HG03064 (cell line): Measurements from ENCODE around the gene RAP1GDS1.
A peak's percentile ranks its signal among the peaks of the same experiment; 100 is the strongest.
"Not testable (repeated sequence)": the region's sequence is repeated elsewhere in the genome, so short reads cannot be mapped to it uniquely, and the experiment has no call there.

Source experiments
- ATAC-seq: cut with Tn5 transposase; IDR thresholded peaks from one replicate; pipeline ENCODE4 v1.9.1; 2021; ENCODE audit warnings: low read depth; ENCODE audit not compliant: unreplicated experiment

RAP1GDS1 gene

DNA sequence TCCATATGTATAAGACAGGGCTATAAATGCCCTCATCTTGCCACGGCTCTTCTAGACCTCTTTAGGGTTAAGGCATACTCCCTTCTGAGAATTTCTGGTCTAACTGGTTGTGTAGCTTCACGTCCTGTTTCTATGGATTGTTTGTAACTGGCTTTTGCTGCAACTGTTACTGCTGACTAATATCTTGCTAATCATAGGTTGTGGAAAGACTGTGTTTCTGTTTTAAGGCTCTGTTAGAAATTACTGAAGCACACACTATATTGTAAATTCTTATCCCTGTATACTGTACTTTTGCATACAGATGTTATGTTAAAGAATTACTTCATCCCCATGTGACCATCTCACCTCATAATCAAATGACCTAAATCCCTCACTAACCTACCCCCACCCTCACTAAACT lies 218.4 kb downstream of the RAP1GDS1 start:
- not testable (repeated sequence) for ATAC-seq

DNA sequence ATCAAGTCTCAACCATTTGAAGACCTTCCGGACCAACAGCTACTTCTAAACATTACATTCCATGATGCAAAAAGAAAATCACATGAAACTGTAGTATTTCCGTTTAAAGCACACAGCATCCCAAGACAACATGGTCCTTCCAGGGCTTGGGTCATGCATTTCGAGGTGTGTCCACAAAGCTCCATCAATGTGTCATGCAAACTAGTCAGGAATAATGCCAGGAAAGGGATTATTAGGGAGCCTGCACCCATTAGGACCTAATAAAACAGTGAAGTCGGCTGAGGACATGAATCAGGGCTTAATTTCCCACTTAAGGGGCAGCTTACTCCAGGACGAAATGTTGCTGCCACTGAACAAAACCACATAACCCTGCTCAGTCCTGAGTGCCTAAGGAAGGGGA lies 219.4 kb downstream of the RAP1GDS1 start:
- no peak for ATAC-seq

DNA sequence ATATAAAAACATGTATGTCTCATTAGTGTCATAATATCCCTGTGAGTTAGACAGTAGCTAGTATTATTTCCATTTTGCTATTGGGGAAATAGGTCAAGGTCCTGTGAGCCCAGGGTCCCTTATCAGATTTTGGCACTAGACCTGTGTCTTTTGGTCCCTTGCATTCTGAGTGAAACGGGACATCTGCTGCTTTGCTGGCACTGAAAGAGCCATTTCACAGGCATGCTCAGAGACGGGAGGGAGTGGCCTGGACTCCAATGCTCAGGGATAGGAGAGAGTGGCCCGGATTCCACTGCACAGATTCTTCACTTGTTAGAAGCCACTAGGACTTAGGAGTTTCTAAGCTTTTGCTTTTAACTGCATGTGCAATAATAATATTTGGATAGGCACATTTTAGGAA lies 220.0 kb downstream of the RAP1GDS1 start:
- no peak for ATAC-seq

DNA sequence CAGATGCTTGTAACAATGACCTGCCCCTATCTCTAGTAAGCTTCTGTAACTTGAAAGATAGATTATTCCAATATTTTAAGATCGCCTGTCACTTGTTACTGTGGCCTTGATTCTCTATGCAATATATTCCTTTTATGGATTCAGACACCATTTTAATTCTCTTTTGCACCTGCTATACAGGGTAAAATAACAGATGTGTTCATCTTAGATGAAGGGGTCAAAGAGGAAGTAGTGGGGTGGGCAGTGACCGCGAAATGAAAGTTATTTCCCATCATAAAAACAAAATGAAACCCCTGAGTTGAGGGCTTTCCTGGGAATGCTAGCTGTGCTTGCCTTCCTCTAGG lies 221.3 kb downstream of the RAP1GDS1 start:
- ATAC-seq, result peak; percentile 3

DNA sequence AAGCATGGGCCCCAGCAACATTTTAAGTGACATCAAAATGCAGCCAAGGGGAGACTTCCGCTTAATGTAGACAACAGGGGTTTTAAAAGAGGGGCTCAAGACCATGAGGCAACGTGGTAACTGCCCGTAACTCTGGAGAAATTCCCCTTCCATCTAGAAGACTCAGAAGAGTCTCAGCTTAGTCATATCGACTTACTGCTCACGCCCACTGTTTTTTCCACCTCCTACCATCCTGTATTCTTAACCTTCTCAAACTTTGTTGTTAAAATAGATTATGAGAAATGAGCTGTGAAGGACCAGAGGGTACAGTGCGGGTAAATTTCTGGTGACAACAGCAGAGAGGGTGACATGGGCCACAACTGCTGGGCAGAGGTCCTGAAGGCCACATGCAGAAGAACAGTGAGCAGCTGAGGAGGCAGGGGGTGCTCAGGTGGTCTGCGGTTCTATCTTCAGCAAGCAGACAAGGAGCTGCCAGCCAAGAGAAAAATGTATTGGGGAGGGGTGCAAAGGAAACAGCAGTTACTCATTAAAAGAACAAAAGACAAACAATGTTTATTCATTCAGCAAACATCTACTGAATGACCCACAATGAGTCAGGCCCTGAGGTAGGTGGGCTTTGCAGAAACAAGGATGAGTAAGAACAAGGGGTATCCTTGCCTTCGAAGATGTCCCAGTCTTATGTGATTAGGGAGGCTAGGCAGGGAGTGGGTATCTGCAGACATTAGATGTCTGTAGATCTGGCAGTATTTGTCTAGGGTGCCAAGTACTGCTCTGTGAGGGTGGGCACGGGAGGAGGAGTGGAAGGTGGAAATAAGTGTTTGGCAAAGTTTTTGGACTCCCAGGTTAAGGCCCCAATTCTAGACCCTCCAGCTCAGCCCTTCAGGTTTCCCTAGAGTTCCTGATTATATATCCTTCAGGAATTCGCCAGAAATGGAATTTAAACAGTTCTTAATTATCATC lies 221.9 kb downstream of the RAP1GDS1 start:
- ATAC-seq, result peak; percentile 78

DNA sequence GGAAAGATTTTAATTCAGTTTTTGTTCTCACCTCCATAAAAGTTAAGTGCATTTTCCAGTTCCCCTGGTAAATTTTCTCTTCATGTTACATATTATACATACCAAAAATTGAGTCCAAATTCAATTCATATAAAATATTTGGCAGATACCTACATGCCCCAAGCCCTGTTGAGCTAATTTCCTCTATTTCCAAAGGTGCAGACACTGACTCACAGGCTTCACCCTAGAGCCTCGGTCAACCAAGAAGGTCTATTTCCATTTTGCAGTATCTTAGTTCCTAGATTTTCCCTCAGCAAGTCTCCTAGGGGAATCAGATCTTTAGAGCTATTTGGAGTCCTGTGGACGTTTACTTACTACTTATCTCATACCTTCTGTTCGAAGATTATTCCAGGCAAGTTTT lies 222.8 kb downstream of the RAP1GDS1 start:
- no peak for ATAC-seq

DNA sequence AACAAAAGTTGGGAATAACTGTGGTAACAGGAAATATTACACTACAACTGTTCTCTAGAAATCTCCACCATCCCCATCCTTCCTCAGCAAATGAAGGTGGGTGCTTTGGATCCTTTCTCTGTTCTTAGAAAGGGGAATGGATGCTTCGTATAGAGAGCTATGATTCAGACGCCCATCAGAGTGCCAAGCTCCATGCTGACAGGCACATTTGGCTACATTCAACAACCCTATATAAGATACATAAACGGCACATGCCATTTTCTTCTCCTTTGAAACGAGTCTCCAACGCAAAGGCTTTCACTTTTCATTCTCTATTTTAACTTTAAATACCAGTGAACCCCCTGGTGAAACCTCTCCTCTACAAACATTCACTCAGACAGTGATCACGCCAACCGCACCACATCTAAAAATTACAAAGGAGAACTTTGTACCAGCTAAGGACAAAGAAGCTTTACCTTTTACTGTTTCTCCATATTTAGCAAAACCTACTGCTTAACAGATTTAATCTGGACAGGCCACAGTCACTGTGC lies 224.7 kb downstream of the RAP1GDS1 start:
- no peak for ATAC-seq

DNA sequence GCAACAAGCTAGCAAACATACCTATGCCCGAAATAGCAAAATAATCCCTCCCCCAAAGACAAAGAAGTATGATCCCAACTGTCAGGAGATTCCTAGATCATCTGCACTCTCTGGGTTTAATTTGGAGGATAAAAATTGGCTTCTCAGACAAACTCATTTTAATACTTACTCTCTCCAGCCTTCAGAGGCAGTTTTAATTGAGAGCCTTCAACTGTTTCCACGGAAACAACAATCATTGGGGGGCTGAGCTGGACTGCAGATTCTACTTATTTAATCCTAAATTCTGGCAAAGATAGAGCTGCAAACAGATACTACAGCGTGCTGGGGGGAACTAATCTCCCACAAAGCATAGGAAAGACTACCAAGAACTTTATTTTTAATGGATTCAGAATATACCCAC lies 229.1 kb downstream of the RAP1GDS1 start:
- no peak for ATAC-seq

DNA sequence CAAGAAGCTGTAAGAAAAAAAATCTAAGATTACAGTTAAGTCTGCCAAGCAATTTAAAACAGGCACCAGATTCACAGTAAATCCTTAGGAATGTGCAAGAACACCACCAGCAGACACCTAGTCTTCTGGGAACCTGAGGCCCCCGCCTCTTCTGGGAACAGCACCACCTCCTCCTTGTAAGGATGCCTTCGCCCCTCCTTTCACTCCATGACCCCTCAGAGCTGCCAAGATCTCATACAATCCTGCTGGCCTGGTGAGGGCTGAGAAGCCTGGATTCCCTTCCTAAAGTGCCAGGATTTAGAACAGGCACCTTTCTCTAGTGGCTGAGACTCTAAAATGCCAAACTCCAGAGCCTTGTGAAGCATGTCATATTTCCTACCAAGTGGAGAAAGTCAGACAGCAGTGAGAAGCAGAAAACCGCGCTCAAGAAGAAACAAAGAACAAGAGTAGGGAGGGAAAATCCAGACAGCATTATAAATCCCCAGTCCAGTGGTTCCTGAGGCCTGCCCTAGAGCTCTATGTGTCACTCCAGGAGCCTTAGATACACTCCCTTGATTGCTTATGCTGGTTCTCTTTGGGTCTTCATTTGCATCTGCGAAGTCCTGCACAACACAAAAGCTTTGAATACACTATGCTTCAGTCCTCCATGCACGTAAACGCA lies 230.8 kb downstream of the RAP1GDS1 start:
- no peak for ATAC-seq

DNA sequence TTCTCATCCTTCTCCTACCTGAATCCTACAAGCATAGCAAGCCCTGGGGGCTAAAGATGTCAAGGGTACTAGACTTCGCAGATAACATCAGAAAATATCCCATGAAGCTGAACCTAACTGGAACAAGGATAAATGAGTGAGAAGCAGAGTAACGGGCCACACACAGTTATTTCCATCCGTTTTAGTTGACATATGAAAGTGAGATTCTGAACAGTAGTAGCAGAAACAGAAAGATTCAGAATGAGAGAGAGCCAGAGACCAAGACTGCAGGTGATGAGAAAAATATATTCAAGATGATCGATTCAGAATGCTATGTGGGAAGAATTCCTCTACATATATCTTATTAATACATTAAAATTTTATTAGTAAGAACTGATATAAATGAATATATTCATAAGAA lies 232.1 kb downstream of the RAP1GDS1 start:
- ATAC-seq, result peak; percentile 85
